HG02610 (cell line): ENCODE data around the gene CARS1.
"Not testable (repeated sequence)": the region's sequence is repeated elsewhere in the genome, so short reads cannot be mapped to it uniquely, and the experiment has no call there.

Experiments used
- ATAC-seq: cut with Tn5 transposase; IDR thresholded peaks from one replicate; pipeline ENCODE4 v1.9.1; 2021; ENCODE audit warnings: mild to moderate bottlenecking, moderate library complexity; ENCODE audit not compliant: unreplicated experiment

Gene CARS1

GRCh38 chr11:3090096-3090901 is 33.1 kb upstream of the CARS1 start:
- ATAC-seq, result no peak

GRCh38 chr11:3089236-3090061 is 32.2 kb upstream of the CARS1 start:
- ATAC-seq, result no peak

GRCh38 chr11:3088806-3089205 is 31.6 kb upstream of the CARS1 start:
- ATAC-seq, result no peak

- no peak for ATAC-seq
These were observed 30.9 kb upstream of the CARS1 start for GRCh38 chr11:3087821-3088800.

- ATAC-seq, result no peak
These were observed 30.1 kb upstream of the CARS1 start for GRCh38 chr11:3087373-3087772.

- no peak for ATAC-seq
These were observed 29.5 kb upstream of the CARS1 start for GRCh38 chr11:3086671-3087150.

GRCh38 chr11:3086114-3086513 is 28.9 kb upstream of the CARS1 start:
- ATAC-seq, result no peak

- ATAC-seq, result no peak
These were observed 27.8 kb upstream of the CARS1 start for GRCh38 chr11:3085052-3085451.

GRCh38 chr11:3083321-3083720 is 26.1 kb upstream of the CARS1 start:
- no peak for ATAC-seq

GRCh38 chr11:3081386-3081751 is 24.1 kb upstream of the CARS1 start:
- ATAC-seq, result no peak

GRCh38 chr11:3080733-3081385 is 23.6 kb upstream of the CARS1 start:
- ATAC-seq, result no peak

GRCh38 chr11:3080104-3080503 is 22.9 kb upstream of the CARS1 start:
- ATAC-seq, result no peak

- no peak for ATAC-seq
These were observed 20.7 kb upstream of the CARS1 start for GRCh38 chr11:3077846-3078440.

- no peak for ATAC-seq
These were observed 20.1 kb upstream of the CARS1 start for GRCh38 chr11:3077189-3077836.

GRCh38 chr11:3074912-3075589 is 17.8 kb upstream of the CARS1 start:
- ATAC-seq, result no peak

GRCh38 chr11:3073029-3073435 is 15.8 kb upstream of the CARS1 start:
- ATAC-seq, result no peak

- ATAC-seq, result no peak
These were observed 12.2 kb upstream of the CARS1 start for GRCh38 chr11:3069425-3069824.

- ATAC-seq, result not testable (repeated sequence)
These were observed 9.1 kb upstream of the CARS1 start for GRCh38 chr11:3066308-3066707.

GRCh38 chr11:3064709-3065108 is 7.5 kb upstream of the CARS1 start:
- not testable (repeated sequence) for ATAC-seq
